ENCODE measurements around the gene KMT2B.

The KMT2B gene

DNA sequence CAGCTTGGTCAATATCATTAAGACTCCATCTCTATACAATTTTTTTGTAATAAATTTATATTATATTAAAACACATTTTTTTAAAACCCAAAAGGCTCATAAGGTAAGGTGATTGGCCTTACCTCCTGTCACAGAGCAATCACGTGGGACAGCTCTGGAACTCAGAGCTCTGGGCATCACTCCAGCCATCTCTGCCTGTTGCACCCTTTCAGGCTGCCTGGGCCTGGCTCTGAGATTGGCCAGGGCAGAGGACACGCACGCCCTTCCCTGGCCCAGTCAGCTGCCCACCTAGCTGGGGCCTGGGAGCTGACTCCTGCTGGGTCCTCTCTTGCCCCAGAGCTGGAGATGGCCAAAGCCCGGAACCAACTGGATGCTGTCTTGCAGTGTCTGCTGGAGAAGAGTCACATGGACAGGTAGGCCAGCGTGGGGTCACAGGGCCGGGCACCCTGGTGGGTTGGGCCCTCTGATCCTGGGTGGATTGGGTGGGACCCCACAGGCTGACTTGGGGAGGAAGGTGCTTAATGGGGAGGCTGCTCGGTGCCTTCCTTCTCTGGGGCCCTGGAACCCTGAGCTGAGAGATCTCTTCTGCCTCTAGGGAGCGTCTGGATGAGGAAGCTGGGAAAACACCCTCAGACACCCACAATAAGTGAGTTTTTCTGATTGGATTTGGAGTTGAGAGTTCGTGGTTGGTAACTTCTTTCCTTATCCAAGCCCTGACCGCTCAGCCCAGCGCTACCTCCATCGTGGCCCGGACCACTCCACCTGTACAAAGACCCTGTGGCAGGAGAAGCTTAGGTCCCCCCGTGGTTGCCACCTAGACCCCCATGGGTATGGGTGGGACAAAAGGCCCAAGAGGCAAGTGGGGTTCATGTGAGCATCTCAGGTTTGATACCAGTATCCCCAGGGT, 34.3 kb downstream of the KMT2B start:
- Mint-ChIP-seq H3K27ac (no peak overlapping the region), H3K4me3 (no peak overlapping the region), H3K4me1 (ENCODE audit: low read depth) (peaks cover 28% of the 10 kb centered on the region), H3K9me3 (ENCODE audit: low read depth) (no peaks in the 10 kb centered on the region), H3K36me3 (no peaks in the 10 kb centered on the region), H3K27me3 (no peaks in the 10 kb centered on the region)

DNA sequence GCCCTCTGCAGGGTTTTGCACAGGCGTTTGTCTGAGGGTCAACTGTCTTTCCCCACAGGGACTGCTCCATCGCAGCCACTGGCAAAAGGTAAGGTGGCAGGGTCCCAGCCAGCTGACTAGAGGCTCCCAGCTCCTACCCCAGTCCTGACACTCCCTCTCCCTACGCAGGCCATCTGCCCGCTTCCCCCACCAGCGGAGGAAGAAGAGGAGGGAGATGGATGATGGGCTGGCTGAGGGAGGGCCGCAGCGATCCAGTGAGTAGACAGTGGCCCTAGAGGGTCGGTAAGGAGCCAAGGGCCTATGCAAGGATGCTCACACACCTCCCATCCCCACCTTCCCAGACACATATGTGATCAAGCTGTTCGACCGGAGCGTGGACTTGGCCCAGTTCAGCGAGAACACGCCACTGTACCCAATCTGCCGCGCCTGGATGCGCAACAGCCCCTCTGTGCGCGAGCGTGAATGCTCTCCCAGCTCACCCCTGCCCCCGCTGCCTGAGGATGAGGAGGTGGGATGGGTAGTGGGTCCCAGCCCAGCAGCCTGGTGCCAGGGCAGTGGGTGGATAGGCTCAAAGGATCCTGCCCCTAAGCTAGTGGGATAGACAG, 35.0 kb downstream of the KMT2B start:
- Mint-ChIP-seq H3K9me3 (ENCODE audit: low read depth) (no peaks in the 10 kb centered on the region), H3K4me3 (no peak overlapping the region), H3K36me3 (no peaks in the 10 kb centered on the region)

DNA sequence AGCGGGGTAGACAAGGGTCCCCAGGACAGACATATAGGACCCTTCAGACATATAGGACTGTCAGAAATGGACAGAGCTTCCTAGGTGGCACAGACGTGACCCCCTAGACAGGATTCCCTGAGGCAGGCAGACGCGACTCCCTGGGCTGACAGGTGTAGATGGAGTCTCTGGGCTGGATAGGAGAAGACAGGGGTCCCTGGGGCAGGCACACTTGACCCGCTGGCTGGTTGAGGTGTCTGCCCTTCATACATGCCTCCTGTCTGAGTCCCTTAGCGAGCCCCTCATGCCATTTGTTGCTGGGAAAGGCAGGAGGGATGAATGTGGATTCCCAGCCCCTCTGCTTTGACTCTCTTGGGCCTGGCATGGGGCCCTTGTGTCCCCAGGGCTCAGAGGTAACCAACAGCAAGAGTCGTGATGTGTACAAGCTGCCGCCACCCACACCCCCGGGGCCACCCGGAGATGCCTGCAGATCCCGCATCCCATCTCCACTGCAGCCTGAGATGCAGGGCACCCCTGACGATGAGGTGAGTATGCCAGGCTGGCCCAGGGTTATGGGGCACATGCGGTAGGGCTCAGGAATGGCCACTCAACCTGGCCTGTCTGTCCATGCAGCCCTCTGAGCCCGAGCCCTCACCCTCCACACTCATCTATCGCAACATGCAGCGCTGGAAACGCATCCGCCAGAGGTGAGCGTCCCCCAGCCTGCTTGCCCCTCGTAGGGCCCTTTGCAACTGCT, 36.0 kb downstream of the KMT2B start:
- Mint-ChIP-seq H3K27ac (no peak overlapping the region), H3K36me3 (no peaks in the 10 kb centered on the region), H3K9me3 (ENCODE audit: low read depth) (no peaks in the 10 kb centered on the region), H3K27me3 (no peaks in the 10 kb centered on the region), H3K4me1 (ENCODE audit: low read depth) (peaks cover 27% of the 10 kb centered on the region), H3K4me3 (no peak overlapping the region)

More for the DNA sequence above, 35.0 kb downstream of the KMT2B start:
- Mint-ChIP-seq H3K27ac (no peak overlapping the region), H3K4me1 (ENCODE audit: low read depth) (peaks cover 34% of the 10 kb centered on the region), H3K27me3 (no peaks in the 10 kb centered on the region)

DNA sequence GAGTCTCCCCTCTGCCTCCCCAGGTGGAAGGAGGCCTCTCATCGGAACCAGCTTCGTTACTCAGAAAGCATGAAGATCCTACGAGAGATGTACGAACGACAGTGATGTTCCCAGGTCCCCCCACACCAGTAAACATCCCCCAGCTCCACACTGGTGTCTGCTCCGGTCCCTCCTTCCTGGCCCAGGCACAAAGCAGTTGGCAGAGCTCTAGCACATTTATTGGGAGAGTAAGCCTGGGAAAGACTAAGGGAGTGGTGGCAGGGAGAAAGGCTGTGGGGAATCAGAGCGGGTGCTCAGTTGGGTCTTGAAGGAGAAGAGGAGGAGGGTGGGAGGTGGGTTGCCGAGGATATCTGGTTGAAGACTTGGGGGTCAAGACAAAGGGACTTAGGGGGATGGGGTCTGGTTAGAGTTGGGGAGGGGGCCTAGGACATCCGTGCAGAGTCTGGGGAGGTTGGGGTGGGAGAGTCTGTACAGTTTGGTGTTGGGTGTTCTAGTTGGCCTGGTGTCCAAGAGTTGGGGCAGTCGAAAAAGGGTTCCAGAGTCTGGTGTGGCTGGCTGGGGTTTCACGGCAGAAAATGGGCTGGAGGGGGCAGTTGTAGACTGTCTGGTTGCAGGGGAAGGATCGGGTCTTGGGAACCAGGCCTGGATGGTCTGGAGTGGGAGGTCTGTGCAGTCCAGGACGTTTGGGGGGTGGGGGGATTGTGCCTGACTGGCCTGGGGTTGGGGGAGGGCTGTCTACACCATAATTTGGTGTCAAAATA, 36.7 kb downstream of the KMT2B start:
- Mint-ChIP-seq H3K27me3 (no peaks in the 10 kb centered on the region), H3K4me1 (ENCODE audit: low read depth) (peaks cover 30% of the 10 kb centered on the region), H3K9me3 (ENCODE audit: low read depth) (no peaks in the 10 kb centered on the region), H3K27ac (no peak overlapping the region), H3K4me3 (peak overlapping the region; percentile 51), H3K36me3 (no peaks in the 10 kb centered on the region)

DNA sequence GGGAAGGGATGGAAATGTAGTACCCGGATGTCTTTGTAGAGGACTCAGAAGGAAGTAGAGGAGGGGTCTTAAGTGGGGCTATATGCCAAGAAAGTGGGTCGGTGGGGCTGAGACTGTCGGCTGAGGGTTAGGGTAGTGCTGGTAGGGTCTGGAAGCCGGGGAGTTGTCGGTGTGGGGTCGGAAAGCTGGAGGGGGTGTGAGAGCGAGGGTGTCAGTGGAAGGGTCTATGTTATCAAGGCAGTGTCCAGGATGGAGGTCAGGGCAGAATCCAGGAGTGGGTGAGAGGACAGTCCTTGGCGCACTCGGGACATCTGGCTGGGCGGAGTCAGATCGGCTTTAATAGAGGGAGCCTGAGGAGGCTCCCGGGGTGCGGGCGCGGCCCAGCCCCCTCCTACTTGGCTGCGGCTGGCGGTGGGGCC, 37.3 kb downstream of the KMT2B start:
- no peaks in the 10 kb centered on the region for H3K36me3 Mint-ChIP-seq
- H3K9me3 Mint-ChIP-seq (ENCODE audit: low read depth): no peaks in the 10 kb centered on the region
- H3K4me3 Mint-ChIP-seq: peak overlapping the region; percentile 51

DNA sequence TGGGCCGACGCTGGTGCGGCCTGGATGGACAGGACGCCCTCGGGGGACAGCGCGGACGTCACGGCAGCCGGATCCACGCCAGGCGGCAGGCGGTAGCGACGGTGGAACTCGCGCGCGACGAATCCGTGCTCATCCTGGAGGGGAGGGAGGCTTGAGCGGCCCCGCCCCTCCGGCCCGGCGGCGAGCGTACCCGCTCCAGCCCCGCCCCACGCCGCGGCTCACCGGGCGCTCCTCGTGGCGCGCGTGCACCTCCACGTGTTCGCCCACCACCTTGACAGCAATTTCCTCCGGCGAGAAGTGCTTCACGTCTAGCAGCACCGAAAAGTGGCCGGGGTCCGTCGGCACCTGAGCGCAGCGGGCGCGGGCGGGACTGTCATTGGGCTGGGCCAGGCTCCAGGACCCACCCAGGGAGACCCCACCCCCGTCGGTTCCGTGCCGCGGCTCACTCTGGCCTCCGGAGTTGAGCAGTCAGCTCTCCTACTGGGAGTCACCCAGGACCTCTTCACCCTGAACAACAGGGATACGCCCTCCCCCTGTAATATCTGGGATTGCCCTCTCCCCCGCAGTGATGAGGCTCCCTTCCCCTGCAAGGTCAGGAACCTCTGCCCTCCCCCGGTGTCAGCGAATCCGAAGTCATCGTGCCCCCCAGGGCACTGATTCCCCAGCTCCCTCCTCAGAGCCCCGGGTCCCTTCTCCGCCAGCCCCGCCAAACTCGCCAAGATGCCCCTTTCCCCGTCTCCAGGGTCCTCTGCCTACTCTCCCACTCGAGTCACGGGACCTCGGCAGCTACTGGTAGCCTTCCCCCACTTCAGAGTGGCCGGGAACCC, 38.0 kb downstream of the KMT2B start:
- H3K4me1 Mint-ChIP-seq (ENCODE audit: low read depth): peaks cover 27% of the 10 kb centered on the region

More for the DNA sequence above, 37.3 kb downstream of the KMT2B start:
- Mint-ChIP-seq H3K27ac (no peak overlapping the region), H3K27me3 (no peaks in the 10 kb centered on the region), H3K4me1 (ENCODE audit: low read depth) (peaks cover 27% of the 10 kb centered on the region)

DNA sequence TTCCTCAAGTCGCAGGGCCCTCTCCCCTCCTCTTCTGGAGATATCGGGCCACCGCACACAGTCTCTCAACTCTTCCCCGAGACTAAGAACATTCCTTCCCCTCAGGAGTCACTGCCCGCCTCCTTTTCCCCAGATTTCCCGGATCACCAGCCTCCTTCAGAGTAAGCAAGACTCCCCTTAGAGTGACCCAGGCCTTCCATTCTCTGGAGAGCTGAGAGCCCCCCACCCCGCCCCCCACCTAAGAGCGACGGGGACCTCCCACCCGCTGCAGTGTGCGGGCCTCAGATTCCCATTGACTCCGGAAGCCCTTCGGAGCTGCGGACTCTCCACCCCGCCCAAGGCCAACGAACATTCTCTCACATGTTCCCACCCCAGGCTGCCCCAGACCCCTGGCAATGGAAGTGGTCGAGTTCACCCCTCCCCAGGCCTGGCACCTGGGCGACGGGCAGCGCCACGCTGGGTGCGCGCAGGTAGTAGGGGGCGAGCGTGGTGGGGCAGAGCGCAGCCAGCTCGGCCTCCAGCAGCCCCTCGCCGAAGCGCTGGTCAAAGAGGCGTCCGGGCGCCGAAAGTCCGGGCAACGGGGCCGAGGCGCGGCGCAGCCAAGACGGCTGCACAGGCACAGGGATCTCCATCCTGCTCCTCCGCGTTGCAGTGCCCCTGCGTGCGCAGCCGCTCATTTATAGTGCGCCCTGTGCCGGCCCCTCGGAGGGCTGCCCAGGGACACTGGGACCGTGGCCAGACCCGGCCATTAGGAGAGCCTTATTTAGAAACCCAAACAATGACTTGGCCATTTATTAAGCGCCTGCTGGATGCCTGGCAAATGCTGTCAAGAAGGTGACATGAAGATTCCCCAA, 38.8 kb downstream of the KMT2B start, which contains the start of gene HSPB6:
HSPB6 (minus strand) TSS at position 653 of the 854 bp plus-strand sequence; CDS start at position 632, 21 bp downstream.
- peak within 1 kb of the TSS; percentile 95 for H3K27ac Mint-ChIP-seq
- no peaks in the 10 kb centered on the region for H3K36me3 Mint-ChIP-seq
- no peaks in the 10 kb centered on the region for H3K27me3 Mint-ChIP-seq
- H3K4me3 Mint-ChIP-seq: peak within 1 kb of the TSS; percentile 96
- peaks cover 27% of the 10 kb centered on the region for H3K4me1 Mint-ChIP-seq (ENCODE audit: low read depth)
- H3K9me3 Mint-ChIP-seq (ENCODE audit: low read depth): no peaks in the 10 kb centered on the region

More for the DNA sequence above, 38.0 kb downstream of the KMT2B start:
- Mint-ChIP-seq H3K36me3 (no peaks in the 10 kb centered on the region), H3K9me3 (ENCODE audit: low read depth) (no peaks in the 10 kb centered on the region), H3K27ac (no peak overlapping the region), H3K27me3 (no peaks in the 10 kb centered on the region), H3K4me3 (peak overlapping the region; percentile 68)

DNA sequence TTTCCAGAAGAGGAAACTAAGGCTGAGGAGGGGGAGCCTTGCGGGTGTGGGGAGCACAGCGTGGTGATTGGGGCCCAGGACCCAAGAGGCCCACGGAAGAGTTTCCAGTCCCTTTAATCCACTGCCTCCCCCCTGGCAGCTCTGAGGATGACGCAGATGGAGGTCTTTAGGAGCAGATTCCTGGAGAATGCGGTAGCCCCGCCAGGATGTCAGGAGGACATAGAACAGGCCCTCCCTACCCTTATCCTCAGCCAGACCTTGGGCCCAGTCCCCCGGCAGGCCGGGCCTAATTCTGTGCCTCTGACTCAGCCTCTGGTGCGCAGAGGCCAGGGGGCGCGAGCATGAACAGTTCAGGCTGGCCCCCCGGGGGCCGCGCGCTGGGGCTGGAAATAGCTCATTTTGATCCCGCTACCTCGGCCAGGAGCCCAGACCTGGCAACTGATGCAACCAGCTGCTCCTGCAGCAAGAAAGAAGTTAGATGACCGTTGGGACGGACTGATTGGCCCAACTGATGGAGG, 39.5 kb downstream of the KMT2B start:
- Mint-ChIP-seq H3K4me3 (peak overlapping the region; percentile 96), H3K36me3 (no peaks in the 10 kb centered on the region), H3K4me1 (ENCODE audit: low read depth) (peaks cover 27% of the 10 kb centered on the region), H3K27ac (no peak overlapping the region), H3K9me3 (ENCODE audit: low read depth) (no peaks in the 10 kb centered on the region), H3K27me3 (no peaks in the 10 kb centered on the region)

DNA sequence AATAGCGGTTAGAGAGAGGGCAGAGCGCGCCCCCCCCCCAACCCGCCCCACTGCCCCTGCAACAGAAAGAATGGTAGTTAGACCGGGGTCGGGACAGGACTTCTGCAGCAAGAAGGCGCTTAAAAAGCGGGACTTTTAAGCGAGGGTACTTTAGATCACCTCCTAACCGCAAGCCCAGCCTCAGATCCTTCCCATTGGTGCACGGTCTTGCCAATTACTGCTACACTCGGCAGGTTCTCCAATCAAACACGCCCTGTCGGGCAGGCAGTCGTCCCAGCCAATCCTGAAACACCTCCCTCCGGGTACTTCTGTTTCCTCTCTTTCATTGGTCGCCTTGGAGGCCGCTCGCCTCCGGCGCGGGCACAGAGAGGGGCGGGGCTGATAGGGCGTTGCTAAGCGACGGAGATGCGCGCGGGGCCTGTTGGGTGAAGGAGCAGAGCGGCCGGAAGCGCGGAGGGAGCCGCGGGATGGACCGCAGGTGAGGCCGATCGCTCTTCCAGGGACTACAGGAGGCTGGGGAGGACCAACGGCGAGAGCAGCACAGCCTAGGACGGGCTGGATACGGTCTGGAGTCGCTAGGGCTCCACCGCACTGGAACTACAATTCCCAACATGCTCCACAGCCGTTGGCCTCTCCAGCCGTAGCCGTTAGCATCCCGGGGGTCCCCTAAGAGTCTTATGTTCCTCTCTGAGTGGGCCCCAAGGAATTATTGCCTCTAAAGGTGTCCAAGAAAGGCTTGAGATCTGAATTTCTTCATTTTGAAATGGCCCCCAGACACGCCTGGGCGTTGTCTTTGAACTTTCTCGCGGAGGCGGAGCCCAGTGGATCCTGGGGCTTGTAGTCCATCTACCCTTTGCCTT, 40.2 kb downstream of the KMT2B start, which contains the start of gene PROSER3:
PROSER3 (plus strand) TSS at position 428 of the 860 bp plus-strand sequence; CDS start at position 468, 40 bp downstream.
- Mint-ChIP-seq H3K4me1 (ENCODE audit: low read depth) (peaks cover 27% of the 10 kb centered on the region), H3K36me3 (no peaks in the 10 kb centered on the region), H3K27ac (peak within 1 kb of the TSS; percentile 95), H3K4me3 (peak within 1 kb of the TSS; percentile 96), H3K27me3 (no peaks in the 10 kb centered on the region), H3K9me3 (ENCODE audit: low read depth) (no peaks in the 10 kb centered on the region)

DNA sequence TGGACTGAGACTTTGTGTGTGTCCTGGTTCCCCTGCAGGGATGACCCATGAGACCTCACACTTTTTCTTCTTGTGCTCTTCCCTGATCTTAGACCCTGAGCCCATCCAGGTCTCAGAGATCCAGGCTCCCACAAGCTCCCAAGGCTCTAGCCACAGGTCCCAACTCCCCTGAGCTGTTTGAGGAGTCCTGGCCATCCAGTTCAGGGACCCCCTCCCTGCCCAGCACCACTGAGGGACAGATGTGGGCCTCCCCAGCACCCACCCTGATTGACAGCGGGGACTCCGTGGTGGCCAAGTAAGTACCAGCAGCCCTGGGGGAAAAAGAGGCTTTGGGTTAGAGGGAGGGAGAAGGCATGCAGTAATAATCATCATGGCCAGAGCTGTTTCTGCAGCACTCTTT, 41.9 kb downstream of the KMT2B start:
- no peaks in the 10 kb centered on the region for H3K36me3 Mint-ChIP-seq
- H3K27ac Mint-ChIP-seq: no peak overlapping the region
- no peaks in the 10 kb centered on the region for H3K9me3 Mint-ChIP-seq (ENCODE audit: low read depth)
- H3K4me3 Mint-ChIP-seq: peak overlapping the region; percentile 96
- no peaks in the 10 kb centered on the region for H3K27me3 Mint-ChIP-seq
- peaks cover 27% of the 10 kb centered on the region for H3K4me1 Mint-ChIP-seq (ENCODE audit: low read depth)

DNA sequence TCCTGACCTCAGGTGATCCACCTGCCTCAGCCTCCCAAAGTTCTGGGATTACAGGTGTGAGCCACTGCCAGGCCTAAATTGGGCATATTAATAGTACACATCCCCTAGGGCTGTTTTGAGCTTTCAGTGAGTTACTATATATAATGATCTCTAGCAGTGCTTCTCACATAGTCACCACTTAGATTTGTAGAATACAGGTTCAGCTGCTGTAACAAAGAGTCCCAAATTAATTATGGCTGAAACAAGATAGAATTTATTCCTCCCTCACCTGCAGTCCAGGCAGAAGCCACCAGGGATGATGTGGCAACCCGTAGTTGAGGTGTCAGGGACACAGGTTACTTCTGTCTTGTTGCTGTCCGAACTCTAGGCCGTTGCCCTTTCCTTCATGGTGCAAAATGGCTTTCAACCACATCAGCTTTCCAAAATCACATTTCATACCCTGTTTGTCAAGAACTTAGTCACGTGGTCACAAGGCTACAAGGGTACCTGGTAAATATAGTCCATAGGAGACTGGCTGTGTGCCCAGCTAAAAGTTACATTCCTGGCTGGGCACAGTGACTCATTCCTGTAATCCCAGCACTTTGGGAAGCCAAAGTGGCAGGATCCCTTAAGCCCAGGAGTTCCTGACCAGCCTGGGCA, 43.0 kb downstream of the KMT2B start:
- Mint-ChIP-seq H3K27ac (no peak overlapping the region), H3K4me3 (no peak overlapping the region), H3K36me3 (no peaks in the 10 kb centered on the region), H3K27me3 (no peaks in the 10 kb centered on the region), H3K9me3 (ENCODE audit: low read depth) (no peaks in the 10 kb centered on the region), H3K4me1 (ENCODE audit: low read depth) (peaks cover 24% of the 10 kb centered on the region)
